Measurements from ENCODE around the gene PRDM11.

- TF ChIP-seq CTCF (IDR thresholded peaks at IDR 0.05; ENCODE audit: low read depth, low read length) (no peak), MAX (IDR thresholded peaks at IDR 0.05; ENCODE audit: low read depth, low read length) (no peak), POLR2A (IDR thresholded peaks at IDR 0.05; ENCODE audit: extremely low read depth, insufficient read length) (no peak), MYC (IDR thresholded peaks at IDR 0.05; ENCODE audit: low read depth, low read length) (no peak)
Measured at GRCh38 chr11:45174168-45174835, 27.9 kb downstream of the PRDM11 start.
